ENCODE measurements around the gene PASK.

PASK gene

DNA sequence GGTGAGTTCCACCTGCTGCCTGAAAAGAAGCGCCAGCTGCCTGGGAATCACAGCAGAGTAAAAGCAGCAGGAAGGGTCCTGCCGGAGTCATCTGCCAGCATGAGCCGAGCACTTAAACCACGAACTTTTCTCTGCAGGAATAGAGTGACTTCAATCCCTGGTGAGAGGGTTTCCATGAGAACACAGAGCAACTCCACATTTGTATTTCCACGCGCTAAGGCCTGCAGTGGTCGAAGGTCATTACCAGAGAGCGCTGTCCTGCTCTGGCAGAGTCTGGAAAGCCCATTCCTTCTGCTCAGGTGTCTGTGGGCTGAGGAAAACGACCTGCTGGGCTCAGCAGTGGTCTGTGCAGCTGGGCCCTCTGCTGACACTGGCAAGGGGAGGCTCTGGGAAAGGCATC lies 6.7 kb downstream of the PASK start:
- DNase-seq = no peak

DNA sequence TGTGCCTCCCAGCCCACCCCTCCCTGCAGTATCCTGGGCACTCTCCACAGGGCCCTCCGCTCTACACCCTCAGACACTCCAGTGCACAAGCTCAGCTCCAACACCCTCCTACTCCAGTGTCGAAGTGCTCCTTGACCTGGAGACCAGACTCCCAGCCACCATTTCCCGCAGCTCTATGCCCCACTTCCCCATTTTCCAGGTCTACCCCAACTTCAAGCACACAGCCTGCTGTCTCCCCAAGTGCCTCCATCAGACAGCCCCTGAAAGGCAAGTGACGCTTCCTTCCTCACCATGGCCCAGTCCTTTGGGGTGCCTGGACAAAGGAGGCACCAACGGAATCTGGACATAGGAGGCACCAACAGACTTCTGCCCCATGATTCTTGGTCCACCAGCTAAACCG lies 7.2 kb downstream of the PASK start:
- no peak for DNase-seq

DNA sequence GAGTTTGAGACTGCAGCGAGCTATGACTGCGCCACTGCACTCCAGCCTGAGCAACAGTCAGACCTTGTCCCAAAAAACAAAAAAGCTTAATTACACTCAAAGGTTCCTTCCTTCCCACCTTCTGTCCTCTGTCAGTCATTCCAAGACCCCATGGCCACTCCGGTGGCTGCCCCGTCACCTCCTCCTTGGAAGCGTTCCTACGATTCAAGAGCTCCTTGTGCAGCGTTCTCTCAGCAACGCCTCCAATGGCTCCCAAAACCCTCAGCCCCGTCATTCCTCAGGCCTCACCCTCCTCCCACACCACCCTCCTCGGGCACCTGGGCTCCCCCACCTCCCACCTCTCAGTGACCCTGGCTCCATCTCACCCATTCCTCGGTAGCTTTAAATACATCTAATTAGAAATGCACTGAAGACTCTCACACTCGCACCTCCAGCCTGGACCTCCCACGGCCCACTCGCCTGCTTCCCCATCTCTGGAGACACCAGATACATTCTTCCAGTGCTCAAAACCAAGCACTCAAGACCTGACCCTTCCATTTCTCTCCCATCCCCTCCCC lies 8.0 kb downstream of the PASK start:
- no peak for DNase-seq

DNA sequence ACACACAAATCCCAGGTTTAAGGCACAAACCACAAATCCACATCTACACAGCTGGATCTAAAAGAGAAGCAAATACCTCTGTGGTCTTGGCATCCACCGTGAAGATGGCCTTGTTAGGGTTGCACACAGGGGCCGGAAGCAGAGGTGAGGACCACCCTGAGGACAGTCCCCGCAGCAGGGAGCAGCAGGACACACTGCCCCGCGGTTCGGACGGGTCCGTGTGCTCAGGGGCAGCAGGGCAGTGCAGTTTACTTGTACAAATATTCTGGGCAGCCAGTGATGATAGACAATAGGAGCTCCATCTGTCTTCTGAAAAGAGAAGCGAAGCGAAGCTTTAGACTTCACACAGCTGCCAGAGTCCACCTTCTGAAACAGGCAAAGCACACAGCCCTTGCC lies 8.8 kb downstream of the PASK start:
- DNase-seq = no peak

DNA sequence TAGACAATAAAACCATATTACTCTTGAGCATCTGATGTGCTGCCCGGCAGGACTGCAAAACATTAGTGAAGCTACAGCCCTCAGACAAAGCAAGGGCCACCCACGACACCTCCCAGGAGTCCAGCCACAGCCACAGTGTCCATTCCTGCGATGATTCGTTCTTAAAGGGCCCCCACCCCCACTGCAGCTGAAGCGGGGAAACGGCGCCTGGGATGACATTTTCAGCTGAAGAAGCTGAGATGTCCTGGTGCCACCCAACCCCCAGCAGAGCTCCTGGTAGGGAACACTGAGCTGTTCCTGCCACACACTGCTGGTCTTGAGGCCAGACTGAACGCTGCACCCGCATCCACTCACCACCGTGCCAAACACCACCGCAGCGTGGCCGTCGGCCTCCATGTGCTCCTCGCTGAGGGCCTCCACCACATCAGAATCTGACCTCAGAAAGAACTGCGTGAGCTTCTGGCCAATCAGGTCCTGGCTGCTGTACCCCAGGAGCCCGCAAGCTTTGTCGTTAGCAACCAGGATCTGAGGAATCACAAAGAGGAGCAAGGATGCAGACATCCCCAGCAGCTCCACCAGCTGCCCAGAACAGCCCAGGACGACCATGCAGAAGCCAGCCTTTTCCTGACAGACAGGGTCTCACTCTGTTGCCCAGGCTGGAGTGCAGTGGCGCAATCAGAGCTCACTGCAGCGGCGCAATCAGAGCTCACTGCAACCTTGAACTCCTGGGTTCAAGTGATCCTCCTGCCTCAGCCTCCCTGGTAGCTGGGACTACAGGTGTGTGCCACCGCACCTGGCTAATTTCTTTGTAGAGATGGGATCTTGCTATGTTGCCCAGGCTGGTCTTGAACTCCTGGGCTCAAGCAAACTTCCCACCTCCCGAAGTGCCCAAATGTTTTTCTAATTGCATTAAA lies 9.5 kb downstream of the PASK start:
- DNase-seq = no peak

DNA sequence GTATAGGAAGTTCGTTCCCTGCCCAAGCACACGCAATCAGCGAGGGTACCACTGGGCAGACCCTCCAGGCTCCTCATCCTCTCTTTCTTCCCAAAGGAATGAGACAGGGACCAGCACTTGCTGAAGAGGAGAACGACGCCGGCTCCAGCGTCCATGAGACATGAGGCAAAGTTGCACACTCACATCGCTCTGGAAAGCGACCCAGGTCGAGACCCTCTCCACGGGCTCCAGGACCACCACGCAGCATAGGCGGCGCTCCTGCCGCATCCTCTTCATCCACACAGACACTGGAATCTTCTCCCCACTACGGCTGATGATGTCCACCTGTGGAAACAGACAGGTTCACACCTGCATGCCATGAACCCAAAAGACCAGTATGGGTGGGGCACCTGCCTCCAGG lies 10.8 kb downstream of the PASK start:
- no peak for DNase-seq

DNA sequence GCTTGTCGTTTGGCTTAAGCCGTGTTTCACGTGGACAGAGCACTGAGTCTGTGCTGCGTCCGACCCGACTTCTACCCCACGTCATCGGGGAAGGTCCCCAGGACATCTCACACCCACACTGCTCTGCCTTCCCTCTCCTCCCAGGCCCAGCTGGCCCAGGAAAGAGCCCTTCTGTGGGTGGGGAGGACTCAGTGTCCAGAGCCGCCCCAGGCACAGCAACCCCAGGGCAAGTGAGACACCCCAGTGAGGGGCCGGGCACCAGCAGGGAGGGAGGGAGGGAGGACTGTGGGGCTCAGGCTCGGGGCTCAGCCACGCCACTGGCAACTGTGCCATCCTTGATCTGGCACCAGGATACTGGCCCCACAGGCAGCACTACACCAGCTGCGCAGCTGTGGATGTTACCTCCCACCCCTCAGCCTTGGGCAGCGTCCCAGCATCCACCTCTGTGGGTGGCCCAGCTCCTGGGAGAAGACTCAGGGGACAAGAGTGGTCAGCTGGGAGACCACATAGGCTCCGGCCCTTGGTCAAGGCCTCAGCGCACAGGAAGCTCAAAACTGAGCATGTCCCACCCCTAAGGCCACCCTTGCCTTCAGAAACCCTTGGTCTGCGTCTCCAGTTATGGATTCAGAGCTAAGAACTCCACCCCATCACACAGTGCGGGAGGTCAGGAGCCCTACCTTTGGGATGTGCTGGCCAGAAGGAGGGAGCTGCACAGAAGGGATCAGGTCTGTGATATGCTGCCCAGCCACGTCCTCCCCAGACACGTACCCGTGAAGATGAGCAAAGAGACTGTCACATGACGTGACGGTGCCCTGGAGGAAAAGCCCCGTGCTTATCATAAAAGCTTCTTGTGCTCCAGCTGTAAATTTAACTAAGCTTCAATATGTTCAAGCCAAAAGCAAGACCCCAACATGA lies 11.7 kb downstream of the PASK start:
- no peak for DNase-seq

DNA sequence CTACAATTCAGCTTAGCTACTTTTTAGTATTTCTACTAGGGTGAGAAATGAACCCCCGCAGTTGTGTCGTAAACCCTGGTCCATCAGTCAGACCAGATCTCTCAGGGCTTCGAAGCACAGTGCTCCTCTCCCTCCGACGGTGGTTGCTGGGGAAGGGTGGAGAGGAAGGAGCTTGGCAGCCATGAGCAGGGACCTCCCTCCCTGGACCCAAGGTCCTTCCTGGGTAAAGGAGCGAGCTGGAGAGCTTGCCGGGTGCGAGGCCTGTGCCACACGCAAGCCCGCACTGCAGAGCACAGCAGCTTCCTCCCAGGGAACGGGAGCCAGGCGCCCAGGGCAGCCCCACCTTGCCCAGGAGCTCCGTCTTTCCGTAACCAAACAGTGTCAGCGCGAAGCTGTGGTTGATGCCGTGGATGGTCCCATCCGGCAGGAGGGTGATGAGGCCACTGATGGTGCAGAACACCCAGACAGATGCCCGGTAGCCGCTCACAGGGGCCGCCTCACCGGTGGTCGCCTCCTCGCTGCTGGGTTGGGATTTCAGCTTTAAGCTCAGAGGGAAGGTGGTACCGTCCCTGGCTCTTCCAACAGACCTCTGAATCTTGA lies 12.5 kb downstream of the PASK start:
- DNase-seq = no peak

DNA sequence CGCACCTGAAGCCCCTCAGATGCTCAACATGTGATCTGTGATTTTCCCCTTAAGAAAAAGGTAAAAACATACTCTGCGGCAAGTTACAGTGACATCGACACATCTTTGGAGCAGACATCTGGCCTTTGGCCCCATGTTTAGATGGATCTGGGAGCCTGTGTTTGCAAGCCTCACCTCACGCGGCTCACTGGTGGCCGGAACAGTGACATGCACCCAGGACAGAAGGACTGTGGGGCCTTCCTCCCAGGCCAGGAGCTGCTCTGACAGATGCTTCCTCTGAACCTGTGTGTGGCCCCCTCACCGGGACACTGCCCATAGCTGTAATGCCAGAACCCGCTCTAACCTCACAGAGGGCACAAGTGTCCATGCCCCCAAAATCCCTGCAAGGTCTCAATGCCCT lies 13.1 kb downstream of the PASK start:
- no peak for DNase-seq

DNA sequence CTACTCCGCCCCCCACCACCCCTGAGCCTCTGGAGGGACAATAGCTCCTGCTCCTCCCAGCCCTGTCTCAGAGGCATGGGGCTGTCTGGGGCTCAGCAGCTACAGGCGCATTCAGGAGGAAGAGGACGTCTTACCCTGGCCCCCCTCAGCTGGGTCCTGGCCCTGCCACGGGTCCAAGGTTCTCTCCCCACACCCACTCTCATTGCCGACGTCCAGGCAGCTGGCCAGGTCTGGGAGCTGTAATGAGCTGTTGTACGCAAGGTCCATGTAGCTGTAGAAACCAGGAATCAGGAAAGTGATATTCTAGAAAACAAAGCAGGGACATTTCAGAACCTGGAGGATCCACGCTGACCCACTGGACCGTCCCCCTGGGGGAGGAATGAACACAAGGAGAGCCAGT lies 13.5 kb downstream of the PASK start:
- no peak for DNase-seq

DNA sequence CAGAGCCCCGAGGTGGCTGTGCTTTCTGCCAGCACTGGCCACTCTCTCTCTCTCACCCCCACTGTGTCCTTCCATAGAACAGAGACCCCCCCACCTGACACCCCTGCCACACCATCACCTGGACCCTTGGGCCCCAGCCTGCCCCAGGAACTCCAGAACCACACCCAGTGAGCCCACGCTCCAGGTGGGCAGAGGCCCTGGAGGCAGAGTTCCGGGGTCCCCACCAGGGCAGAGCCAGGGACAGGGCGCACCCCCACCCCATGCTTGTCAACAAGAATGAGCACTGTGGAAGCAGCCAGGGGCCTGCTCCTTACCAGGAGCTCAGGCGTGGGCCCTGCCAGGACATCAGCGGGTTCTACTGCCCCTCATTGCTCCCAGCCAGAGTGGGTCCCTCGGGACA lies 14.6 kb downstream of the PASK start:
- no peak for DNase-seq

DNA sequence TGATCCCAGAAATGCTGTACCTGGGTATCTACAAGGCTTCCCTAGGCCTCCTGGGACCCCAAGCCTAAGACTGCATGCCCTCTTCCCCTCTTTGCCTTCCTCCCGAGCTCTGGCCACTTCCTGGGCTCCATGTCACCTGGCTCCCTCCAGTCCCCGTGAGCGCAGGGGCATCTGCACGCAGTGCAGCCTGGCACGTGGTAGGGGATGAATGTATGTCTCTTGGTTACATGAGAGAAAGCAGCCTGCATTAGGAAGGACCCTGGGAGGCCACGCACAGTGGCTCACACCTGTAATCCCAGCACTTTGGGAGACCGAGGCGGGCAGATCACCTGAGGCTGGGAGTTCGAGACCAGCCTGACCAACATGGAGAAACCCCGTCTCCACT lies 15.8 kb downstream of the PASK start:
- no peak for DNase-seq

DNA sequence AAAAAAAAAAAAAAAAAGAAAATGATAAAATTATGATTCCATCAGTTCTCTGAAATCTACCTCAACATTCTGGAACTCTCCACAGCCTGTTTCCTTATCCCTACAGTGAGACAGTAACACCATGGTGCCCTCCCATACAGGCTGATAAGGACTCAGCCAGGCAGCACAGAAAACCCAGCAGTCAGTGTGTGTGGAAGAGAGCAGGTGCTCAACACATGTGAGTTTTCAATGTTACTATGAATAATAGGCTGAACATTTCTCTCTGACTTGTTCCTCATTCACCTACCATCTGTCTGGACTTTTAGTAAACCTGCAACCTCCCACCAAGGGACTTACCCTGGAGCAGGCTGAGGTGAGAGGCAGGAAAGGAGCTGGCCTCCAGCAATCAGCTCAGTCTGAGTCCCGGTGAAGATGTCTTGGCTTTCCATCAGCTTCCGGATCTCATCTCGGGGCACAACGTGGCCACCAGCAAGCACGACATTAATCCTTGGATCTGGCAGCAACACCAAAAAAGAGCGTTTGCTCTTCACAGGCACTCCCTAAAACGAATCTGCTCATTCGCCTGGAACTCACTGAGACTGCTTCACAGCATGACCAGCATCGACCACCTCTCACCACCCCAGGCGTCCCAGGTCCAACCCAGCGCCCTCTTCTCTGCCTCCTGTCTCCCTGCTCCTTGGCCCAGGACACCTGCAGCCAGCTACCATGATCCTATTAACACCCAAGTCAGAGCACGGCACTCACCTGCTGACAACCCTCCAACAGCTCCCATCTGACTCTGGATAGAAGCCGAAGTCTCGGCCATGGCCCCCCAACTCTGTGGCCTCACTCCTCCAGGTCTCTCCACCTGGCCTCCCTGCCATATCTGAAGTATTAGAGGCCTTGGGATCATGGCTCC lies 16.5 kb downstream of the PASK start:
- DNase-seq = no peak

DNA sequence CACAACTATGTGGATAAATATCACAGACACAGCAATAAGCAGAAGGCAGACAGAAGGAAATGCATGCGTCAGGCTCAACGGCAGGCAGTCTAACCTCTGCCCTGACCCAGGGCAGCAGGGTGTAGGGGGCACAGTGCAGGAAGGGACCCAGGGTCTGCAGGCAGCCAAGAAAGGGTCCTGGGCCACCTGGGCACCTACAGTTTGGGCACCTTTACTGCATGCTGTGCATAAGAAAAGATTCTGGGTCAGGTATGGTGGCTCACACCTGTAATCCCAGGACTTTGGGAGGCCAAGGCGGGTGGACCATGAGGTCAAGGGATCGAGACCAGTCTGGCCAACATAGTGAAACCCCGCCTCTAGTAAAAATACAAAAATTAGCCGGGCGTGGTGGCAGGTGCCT lies 17.7 kb downstream of the PASK start:
- DNase-seq = no peak

DNA sequence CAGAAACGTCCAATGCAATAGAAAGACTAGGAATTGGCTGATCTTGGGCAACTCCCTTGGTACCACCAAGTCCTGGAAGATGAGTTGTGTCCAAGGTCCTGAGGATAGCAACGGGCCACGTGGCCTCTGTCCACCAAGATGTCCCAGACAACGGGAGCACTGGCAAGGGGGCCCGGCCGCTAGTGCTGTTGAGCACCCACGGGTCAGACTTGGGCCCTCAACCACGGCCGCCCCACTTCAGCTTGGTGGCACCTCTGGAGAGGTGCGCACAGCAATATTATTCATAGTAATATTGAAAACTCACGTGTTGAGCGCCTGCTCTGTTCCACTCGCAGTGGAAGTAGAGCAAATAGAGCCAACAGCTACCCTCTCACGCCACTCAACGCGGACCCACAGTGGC lies 19.0 kb downstream of the PASK start:
- no peak for DNase-seq

DNA sequence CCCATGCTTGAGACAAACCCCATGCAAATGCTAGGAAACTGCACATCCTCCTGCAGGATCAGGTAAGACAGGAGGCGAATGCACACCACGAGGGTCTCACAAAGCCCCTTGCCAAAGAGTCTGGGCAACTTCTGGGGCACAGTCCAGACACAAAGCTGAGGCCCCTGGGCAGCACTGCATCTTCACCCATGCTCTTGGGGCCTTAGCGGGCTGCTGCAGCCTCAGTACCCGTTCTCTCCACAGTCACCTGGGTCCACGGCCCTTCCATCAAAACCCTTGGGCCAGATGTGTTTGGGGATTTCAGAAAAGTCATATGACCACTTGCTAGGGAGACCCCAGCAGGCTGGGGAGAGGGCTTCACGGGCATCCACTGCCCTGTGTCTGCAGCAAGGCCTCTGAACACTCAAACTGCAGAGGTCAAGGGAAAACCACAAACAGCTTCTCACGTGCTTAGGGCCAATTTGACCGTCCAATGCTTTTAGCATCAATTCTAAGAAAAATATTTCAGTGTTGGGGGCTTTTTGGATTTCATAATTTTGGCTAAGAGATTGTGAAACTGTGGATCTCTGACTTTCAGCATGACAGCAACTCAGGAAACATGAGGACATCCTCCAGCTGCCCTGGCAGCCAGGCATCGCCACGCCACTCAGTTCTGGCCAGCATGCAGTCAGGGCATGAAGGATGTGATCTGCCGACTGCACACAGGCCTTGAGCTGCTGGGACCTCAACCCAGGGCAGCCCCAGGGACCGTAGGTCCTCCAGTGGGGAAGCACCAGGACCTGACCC lies 20.0 kb downstream of the PASK start:
- no peak for DNase-seq

DNA sequence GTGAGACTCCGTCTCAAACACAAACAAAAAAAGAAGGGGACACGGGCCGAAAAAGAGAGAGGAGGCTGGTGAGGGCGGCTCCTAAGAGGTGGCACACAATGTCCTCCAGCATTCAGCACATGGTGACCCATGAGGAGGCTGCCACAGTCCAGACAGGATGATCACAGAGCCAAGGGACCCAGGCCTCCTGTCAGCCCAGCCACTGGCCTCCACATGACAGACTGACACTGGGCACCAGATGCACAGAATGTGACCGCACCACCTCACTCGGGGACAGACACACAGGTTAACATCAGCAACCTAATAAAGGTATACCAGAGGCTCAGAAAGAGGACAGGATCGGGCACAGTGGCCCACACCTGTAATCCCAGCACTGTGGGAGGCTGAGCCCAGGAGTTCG lies 21.0 kb downstream of the PASK start:
- no peak for DNase-seq

DNA sequence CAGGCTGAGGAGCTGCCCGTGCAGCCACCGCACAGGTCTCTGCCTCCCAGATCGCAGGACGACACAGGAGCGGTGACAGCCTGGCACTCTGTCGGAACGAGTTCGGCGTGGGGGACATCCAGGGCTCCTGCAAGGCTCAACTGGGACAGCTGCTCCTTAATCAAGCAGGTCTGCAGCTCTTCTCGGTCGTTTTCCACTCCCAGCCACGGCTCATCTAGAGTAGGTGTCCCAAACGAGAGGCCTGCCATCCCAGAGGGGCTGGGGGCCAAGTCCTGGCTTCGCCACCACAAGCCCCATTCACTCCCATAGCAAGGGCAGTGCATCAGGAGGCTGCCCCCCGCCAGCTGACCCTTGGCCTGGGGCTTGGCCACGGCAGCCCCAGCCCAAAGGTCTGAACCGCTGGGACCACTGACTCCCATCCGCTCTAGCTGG lies 22.5 kb downstream of the PASK start:
- DNase-seq = no peak

DNA sequence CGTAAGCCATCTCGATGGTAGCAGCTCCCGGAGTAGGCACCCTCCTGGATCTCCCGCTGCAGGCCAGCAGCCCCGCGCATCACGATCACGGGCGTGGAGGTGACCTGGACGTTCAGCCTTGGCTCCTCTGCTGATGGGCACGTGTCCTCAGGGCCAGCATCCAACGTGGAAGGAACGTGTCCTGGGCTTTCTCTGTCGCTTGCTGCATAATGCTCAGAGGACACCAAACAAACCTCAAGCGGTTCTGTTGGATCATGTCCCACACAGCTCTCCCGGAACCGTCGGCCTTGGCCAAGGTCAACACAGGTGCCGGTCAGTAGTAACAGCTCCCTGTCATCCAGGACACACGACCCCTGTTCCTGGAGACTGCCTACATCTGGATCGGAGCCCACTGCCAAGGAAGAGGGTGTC lies 23.1 kb downstream of the PASK start:
- no peak for DNase-seq

DNA sequence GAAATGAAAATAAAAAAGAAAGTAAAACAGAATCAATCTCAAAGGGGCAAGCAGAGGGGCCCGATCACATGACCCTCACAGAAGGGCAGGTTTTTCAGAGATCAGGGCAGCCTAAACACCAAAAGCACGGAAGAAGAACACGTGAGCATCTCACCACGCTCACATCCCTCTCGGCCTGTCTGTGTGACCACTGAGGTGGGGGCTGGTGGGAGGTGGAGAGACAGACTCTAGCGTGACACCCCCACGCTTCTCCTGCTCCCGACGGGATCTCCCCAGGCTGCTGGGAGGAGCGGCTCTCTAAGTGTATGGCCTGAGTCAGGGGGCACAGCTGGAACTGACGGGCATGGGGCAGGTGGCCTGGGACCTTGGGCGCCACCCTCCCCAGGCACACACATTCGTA lies 23.6 kb downstream of the PASK start:
- DNase-seq = no peak

DNA sequence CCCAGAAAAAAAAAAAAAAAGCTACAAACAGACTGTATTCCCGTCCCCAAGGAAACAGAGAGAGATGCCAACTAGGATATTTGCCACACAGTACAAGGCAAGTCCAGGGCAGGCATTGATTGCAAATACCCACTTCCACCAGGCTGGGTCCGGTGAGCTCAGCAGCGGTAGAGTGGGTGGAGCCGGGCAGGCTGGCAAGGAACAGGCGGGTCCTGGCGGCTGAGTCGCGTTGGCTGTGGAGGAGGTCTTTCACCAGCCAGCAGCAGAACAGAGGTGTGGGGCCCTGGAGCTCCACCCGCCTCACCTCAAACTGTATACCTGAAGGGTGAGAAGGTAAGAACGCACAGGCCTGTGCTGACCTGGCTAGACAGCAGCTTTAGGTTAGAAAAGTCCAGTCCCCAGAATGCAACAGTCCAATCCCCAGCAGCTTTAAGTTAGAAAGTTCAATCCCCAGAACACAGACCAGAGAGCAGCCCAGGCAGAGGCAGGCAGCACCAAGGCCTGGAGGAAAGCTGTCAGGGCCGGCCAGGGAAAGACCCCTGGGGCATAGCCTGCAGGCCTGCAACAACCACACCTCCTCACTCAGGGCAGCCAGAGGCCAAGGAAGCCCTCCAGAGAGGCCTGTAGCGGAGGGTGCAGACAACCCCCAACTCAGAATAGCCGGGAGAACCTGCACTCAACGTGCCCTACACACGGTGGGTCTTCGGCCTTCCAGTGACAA lies 25.3 kb downstream of the PASK start:
- DNase-seq = peak; percentile 58

All from stimulated activated CD4-positive, alpha-beta T cell treated with anti-CD3 and anti-CD28 coated beads, Interleukin-4, amount 100 ng/mL, for 1 hour (primary cell).